DOHH2 (cell line): ENCODE results near the gene XKR8.

ENCODE experiments used
- EZH2phosphoT487 ChIP-seq: fragments of 200-600 bp; sonication (generic); IDR thresholded peaks from 2 replicates; pipeline ENCODE4 v1.6.1; 2017; ENCODE audit warnings: borderline replicate concordance, mild to moderate bottlenecking, antibody characterized with exemption, low read length, moderate library complexity, mixed read lengths
- TF ChIP-seq, protein P1 (sequence below): fragments of 200-600 bp; sonication (generic); IDR thresholded peaks from one replicate; pipeline ENCODE4 v1.5.1; 2014; ENCODE audit warnings: antibody characterized with exemption, mild to moderate bottlenecking, low read depth, low read length; ENCODE audit not compliant: poor library complexity, severe bottlenecking

DNA sequence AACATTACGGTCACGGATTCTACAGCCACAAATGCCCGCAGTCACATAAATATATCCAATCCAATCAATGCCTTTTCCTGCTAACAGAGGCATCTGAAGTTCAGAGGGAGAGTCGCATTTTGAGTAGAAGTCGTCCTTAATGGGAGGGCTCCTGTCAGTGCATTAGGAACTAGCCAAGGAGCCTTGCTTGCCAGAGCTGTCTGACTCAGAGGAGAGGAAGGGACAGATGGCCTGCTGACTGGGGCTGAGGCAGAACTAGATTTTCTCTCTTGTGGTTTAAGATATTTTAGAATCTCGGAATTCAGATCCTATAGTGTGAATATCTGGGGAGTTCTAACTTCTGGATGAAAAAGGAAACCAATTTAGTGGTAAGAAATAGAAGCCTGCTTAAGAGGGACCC, 10.6 kb downstream of the XKR8 start:
- no peak for TF ChIP-seq EZH2phosphoT487
- TF ChIP-seq, protein P1, sequence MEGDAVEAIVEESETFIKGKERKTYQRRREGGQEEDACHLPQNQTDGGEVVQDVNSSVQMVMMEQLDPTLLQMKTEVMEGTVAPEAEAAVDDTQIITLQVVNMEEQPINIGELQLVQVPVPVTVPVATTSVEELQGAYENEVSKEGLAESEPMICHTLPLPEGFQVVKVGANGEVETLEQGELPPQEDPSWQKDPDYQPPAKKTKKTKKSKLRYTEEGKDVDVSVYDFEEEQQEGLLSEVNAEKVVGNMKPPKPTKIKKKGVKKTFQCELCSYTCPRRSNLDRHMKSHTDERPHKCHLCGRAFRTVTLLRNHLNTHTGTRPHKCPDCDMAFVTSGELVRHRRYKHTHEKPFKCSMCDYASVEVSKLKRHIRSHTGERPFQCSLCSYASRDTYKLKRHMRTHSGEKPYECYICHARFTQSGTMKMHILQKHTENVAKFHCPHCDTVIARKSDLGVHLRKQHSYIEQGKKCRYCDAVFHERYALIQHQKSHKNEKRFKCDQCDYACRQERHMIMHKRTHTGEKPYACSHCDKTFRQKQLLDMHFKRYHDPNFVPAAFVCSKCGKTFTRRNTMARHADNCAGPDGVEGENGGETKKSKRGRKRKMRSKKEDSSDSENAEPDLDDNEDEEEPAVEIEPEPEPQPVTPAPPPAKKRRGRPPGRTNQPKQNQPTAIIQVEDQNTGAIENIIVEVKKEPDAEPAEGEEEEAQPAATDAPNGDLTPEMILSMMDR: no peak
